GM18511 (cell line): ENCODE measurements around the gene PLLP.
"Not testable (repeated sequence)": the region's sequence is repeated elsewhere in the genome, so short reads cannot be mapped to it uniquely, and the experiment has no call there.

ENCODE experiments used
- ATAC-seq: cut with Tn5 transposase; IDR thresholded peaks from one replicate; pipeline ENCODE4 v1.9.1; 2021; ENCODE audit warnings: mild to moderate bottlenecking, moderate library complexity; ENCODE audit not compliant: unreplicated experiment

Gene PLLP

GRCh38 chr16:57275946-57276345, 8.5 kb downstream of the PLLP start:
- ATAC-seq: not testable (repeated sequence)

GRCh38 chr16:57273826-57274225, 10.6 kb downstream of the PLLP start:
- no peak for ATAC-seq

- ATAC-seq: no peak
These were observed 11.1 kb downstream of the PLLP start for GRCh38 chr16:57273359-57273758.

GRCh38 chr16:57271867-57272495, 12.5 kb downstream of the PLLP start:
- no peak for ATAC-seq

DNA sequence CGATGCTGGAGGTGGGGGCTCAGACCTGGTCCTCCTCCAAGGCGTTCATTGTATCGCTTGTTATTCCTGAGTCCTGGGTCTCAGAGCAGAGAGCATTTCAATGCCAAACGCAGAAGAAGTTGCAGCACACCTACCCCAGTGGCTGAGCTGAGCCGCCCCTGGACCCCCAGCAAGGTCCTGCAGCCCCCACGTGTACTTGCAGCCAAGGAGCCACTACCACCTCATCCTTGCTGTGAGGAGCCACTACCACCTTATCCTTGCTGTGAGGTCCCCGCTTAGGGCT, 13.5 kb downstream of the PLLP start:
- ATAC-seq: no peak

DNA sequence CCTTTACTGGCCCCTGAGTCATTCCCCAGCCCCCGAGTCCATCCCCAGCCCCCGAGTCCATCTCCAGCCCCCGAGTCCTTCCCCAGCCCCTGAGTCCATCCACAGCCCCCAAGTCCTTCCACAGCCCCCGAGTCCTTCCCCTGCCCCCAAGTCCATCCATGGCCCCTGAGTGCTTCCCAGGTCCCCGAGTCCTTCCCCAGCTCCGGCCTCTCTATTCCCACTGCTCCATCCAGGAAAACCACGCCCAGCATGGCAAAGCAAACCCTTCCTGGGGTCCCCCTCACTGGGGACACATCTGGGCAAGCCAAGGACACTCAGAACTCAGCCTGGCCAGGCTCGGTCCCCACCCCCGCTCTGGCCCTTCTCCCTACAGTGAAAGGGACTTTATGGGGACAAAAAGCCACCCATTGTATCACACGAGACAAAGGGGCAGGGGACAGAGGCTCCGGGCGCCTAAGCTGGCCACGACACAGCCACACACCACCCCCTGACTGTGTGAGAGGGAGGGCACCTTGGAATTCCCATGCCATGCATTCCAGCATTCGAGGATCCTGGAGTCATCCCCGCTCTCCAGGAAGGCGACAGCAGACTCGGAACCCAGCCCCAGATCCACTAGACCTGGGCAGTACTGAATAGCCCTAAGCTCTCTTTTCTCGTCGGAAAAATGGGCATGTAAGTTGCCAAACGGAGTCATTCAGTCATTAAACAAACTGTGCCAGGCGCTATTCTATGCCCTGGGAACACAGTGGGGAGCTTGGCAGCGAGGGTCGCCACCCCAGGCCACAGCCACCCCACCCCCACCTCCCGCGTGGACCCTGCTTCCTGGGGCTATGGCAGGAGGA, 14.0 kb downstream of the PLLP start:
- no peak for ATAC-seq

DNA sequence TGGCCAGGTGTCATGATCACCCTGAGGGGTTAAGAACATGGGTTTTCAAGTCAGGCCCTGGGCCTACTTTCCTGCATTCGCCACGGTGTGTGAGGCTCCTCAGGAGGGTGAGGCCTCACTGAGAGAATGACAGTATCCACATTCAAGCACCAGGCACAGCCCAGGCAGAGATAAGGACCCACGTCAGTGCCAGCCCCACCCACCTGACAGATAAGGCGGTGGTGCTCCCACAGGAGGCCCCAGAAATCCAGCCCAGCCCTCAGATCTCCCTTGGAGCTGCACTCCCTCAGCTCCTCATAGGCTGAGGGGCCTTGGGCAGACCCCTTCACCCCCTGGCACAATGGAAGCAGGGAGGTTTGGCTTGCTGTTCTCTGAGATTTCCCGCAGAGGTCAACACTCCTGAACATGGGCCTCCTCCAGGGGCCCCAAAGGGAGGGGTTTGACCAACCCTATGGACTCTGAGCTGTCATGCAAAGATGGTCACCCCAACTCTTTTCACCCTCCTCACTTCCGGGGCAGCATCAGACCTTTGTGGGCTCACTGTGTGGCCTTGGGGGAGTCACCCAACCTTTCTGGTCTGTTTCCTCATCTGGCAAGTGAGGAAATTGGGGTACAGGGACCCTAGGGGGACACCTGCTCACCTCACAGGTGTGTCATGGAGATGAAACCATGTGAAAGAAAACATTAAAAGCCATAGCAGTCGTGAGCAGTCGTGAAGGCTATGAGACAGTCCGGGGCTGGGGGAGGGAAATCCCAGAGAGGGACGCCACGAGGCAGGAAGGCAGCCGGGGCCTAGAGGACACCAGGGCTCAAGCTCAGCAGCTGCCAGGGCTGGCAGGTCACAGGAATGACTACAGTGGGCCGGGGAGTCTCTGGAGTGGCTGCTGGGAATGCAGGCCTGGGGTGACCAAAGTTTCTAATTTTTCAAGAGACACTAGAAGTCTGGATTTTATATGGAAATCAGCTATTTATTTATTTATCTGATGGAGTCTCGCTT, 15.4 kb downstream of the PLLP start:
- no peak for ATAC-seq

GRCh38 chr16:57267343-57267742, 17.1 kb downstream of the PLLP start:
- ATAC-seq: not testable (repeated sequence)

DNA sequence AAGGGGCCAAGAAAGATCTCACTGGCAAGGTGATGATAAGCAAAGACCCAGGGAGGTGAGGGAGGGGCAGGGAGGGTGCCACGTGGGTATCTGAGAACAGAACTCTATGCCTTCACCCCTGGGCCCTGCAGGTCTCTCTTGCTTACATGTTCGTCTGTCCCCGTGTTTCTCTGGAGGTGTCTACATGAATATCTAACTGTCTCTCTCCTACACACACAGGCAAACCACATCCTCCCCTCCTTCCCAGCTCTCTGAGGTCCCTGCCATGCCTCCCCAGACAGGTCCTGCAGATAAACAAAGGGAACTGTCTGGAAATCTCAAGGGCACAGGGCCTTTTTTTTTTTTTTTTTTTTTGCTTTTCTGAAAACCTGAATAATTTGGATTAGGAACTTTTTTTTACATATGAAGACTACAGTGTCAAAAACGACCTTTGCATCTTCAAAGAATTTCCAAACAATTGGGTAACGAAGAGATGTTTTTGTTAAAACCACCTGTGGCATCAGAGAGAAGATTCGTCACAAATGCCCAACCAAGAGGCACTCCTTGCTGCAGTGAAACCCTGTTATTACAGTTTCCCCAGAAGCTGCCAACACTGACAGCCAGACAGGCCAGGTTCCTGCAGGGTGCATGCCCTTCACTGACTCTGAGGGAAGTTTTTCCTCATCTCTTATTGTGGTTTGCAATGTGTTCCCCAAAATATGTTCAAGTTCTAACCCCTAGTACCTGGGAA, 17.8 kb downstream of the PLLP start:
- ATAC-seq: no peak

DNA sequence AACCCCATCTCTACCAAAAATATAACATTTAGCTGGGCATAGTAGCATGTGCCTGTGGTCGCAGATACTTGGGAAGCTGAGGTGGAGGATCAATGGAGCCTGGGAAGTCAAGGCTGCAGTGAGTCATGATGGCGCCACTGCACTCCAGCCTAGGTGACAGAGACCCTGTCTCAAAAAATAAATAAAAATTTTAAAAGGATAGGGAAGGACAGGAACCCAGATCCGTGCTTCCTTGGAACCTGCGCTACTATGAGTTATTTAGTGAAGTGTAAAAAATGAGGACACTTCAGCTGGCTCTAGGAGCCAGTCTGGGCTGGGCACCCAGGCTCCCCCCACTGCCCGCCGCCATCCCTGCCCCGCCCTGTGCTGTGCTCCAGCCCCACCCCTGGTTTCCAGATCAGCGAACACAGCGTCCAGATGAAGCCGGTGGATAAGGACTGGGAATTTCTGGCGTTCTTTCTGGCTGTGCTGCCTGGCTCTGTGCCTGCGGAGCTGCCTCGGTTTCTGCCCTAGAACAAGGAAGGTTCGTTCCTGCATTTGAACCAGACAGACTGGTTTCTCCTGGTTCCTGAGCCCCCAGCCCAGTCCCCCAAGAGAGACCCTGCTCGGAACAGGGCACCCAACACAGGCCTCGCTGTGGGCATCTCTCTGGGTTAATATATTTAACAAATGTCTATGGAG, 18.5 kb downstream of the PLLP start:
- no peak for ATAC-seq

- no peak for ATAC-seq
These were observed 19.5 kb downstream of the PLLP start for GRCh38 chr16:57264950-57265371.

DNA sequence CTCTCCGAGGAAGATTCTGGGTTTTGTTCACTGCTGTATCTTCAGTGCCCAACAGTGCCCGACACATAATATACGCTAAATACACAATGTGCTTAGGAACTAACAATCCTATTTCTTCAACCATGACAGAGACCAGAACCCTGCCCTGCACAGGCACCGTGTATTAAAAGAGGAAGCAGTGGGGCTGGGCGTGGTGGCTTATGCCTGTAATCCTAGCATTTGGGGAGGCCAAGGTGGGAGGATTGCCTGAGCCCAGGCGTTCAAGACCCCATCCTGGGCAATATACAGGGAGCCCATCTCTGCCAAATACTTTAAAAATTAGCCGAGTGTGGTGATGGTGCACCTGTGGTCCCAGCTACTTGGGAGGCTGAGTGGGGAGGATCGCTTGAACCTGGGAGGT, 20.1 kb downstream of the PLLP start:
- ATAC-seq: no peak

DNA sequence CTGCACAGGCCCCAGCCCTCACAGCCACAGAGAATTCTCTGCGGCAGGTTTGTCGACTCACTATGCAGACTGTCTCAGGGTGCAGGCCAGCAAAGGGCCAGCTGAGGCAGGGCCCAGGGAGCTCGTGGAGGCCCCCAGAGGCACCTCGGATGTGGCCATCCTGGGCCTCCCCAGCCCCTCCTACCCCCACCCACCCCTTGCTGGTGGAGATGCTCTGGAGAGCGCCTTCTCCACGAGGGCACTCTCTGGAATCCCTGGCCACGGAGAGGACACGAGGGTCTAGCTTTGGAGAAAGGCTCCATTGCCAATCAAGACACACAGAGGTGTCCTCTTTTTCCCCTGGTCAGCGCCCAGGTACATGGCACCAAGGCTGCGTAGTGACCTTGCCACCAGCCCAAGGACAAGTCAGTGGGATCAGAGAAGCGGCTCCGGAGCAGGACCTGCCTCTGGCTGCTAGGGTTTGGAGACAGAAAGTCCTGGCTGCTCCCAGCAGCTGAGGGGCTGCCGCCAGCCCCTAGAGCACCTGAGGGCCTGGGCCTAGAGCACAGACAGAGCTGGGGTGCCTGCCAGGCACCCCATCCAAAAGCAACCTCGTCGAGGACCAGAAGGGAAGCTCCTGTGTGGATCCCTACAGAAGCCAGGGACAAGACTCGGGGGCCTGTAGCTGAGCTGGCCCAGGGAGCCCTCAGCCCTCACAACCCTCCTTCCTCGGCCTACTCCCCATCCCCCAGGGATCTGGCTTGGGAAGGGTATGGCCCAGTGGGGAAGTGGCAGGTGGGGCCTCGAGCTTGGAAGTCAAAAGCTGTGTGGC, 20.7 kb downstream of the PLLP start:
- ATAC-seq: no peak

- ATAC-seq: no peak
These were observed 21.5 kb downstream of the PLLP start for GRCh38 chr16:57262841-57263540.

- ATAC-seq: no peak
These were observed 22.7 kb downstream of the PLLP start for GRCh38 chr16:57261806-57262205.

GRCh38 chr16:57260294-57260929, 24.1 kb downstream of the PLLP start:
- no peak for ATAC-seq

- ATAC-seq: no peak
These were observed 25.5 kb downstream of the PLLP start for GRCh38 chr16:57258910-57259475.
